GM23338 (cell line): ENCODE results near the gene ZBTB8B.

ENCODE experiments used
- POLR2AphosphoS5 ChIP-seq: IDR thresholded peaks from 2 replicates; pipeline ENCODE4 v1.6.1; 2016; ENCODE audit warnings: antibody characterized with exemption, low read depth
- TF ChIP-seq, protein P1 (sequence below), 2 experiments: fragments of 200-600 bp in 1 of 2; sonication (generic) in 1 of 2; conservative IDR thresholded peaks; 2 replicates each; pipeline versions ENCODE4 v1.5.1 to v1.6.1; 2016 to 2017; ENCODE audit warnings: antibody characterized with exemption in 2 of 2, low read depth in 2 of 2, mild to moderate bottlenecking in 2 of 2, moderate library complexity in 1 of 2

DNA sequence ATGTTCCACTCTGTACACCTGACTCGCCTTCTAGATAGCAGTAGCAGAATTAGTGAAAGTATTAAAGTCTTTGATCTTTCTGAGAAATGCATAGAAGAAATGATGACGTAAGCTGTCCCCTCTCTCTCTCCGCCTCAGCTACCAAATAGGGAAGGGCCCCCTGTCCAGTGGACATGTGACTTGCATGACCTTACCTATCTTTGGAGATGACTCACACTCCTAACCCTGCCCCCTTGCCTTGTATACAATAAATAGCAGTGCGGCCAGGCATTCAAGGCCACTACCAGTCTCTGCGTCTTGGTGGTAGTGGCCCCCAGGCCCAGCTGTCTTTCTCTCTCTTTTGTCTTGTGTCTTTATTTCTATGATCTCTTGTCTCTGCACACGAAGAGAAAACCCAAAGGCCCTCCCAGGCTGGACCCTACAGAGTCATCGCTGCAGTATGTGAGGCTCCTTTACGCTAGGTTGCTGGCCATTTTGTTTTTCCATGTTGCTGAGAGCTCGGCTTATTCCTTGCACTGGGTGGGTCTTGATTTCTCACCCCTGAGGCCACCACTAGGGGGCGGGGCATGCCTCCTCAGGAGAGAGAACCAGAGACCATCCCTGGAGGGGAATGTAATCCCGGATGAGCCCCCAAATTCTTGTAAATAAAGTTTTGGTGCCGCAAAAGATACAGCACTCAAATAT is 16.0 kb upstream of the ZBTB8B start:
- no peak for TF ChIP-seq POLR2AphosphoS5
- TF ChIP-seq, protein P1, sequence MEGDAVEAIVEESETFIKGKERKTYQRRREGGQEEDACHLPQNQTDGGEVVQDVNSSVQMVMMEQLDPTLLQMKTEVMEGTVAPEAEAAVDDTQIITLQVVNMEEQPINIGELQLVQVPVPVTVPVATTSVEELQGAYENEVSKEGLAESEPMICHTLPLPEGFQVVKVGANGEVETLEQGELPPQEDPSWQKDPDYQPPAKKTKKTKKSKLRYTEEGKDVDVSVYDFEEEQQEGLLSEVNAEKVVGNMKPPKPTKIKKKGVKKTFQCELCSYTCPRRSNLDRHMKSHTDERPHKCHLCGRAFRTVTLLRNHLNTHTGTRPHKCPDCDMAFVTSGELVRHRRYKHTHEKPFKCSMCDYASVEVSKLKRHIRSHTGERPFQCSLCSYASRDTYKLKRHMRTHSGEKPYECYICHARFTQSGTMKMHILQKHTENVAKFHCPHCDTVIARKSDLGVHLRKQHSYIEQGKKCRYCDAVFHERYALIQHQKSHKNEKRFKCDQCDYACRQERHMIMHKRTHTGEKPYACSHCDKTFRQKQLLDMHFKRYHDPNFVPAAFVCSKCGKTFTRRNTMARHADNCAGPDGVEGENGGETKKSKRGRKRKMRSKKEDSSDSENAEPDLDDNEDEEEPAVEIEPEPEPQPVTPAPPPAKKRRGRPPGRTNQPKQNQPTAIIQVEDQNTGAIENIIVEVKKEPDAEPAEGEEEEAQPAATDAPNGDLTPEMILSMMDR (conservative IDR thresholded peaks at IDR 0.05; ENCODE audit: low read depth in 2 of 2) = peak; percentile 62 to 63
